GM12801 (cell line): ENCODE data around the gene DGKH.

Experiments
- CTCF ChIP-seq: IDR thresholded peaks from one replicate; pipeline ENCODE4 v1.5.1; 2011; ENCODE audit warnings: control low read depth; ENCODE audit not compliant: insufficient read length; ENCODE audit errors: extremely low read depth

DGKH gene

GRCh38 chr13:42113478-42113877 lies 65.0 kb downstream of the DGKH start:
- TF ChIP-seq CTCF: no peak

DNA sequence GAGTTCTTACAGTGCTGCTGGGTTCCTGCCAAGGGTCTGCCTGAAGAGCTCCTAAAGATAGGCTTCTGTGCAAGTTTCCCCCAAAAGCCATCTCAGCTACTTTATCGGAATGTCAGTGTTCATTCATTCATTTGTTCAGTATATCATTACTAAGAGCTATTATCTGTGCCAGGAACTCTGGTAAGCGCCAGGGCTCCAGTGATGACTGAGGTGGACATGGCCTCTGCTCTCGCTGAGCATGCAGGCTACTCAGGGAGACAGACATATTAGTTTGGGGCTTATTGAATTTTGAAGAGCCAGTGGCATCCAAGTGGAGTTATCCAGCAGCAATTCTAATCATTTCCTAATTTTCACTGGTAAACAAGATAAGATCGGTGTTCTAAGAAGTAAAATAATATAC lies 65.8 kb downstream of the DGKH start:
- no peak for TF ChIP-seq CTCF

DNA sequence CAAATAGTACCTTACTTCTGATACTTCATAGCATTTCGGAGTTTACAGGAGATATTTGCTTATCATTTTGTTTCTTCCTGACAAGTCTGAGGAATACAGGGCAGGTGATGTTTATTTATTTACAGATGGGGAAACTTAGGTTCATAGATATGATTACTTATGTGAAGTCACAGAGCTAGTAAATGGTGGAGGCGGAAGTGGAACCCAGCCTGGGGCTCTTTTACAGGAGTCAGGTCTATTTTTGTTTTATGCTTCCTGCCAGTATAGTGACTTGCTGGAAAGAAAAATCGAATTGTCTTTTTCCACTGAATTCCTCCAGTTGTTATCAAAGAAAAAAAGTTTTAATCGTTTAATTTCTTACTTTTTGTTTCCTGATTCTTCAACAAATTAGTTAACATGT lies 66.5 kb downstream of the DGKH start:
- TF ChIP-seq CTCF: no peak

DNA sequence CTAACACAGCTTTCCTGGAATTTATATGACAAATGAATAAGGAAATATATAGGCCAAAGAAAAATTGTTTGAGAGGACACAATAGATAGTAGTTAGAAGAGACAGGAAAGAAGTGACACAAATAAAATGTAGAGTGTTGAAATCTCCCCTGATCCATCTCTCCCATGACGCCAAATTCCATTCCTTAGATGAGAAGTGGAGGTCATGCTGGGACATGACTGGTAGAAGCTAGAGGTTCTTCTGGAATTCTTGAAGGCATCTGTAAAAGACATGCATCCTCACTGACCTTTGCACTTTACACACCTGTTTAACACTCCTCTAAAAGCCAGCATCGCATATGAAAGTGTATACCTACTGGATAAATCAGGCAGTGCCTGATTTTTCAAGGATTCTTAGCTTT lies 67.8 kb downstream of the DGKH start:
- no peak for TF ChIP-seq CTCF

DNA sequence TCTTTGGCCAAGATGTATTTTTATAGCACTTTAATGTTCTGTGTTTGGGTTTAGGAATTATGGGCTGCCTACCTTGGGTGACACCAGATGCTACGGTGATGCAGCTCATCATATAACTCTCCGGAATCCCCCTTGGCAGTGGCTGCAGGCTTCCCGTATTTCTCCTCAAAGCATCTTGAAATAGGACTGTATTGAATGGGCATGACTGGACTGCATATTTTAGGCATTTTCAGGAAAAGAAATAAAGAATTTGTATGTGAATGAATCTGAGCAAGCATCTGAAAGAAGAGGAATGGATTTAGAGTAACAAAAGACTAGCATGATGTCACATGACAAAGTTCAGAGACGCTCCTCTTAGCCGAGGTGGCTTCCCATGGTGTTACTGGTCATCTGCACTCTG lies 70.6 kb downstream of the DGKH start:
- TF ChIP-seq CTCF: no peak

GRCh38 chr13:42119875-42120274 lies 71.4 kb downstream of the DGKH start:
- TF ChIP-seq CTCF: no peak

GRCh38 chr13:42123600-42123999 lies 75.2 kb downstream of the DGKH start:
- TF ChIP-seq CTCF: no peak

DNA sequence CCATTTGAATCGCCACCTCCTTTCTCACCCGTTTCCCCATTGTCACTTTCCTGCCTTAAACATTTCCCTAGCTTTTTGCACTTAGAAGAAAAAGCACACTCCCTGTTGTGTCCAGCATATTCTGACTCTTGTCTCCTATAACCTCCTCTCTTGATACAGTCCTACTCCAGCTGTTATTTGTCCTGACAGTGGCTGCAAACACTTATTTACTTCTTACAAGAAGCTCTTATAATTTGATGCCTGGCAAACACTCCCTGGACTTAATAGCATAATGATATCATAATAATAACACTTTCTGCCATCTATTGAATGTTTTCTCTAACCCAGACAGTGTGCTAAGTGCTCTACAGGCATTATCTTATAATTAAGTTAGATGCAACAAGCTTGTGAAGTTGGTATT lies 76.6 kb downstream of the DGKH start:
- TF ChIP-seq CTCF: no peak
